Hippocampal formation (tissue), 2 donors: ENCODE results near the gene S100A13.
"Not testable (repeated sequence)": the region's sequence is repeated elsewhere in the genome, so short reads cannot be mapped to it uniquely, and the experiment has no call there.

ENCODE experiments used
- DNase-seq, 2 donors: peaks; one replicate each; lab custom pipeline; 2025; lab: John Stamatoyannopoulos, UW

Gene S100A13

DNA sequence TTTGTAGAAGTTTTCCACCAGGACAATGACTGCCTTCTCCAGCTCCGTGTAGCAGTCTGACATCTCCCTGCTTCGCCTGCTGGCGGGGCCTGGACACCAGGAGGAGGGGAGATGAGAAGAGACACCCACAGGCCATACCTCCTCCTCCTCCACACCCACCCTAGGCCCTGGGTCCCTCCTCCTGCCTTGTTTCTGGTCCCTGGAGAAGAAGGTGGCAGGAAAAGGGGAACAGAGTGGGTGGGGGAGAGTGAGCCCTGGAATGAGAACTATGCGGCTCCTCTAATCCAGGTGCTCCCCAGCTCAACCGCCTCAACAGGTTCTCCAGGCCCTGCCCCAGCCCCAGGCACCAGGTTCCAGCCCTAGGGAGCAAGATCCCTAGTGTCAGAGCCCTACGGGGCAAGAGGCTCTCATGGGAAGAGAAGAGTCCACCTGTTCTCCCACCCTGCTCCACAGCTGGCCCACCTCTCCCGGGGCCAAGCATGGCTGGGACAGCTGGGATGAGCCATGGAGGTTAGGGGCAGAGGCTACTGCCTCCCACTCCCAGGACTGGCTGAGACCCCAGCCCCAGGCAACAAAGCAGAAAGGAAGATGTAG is 19.1 kb downstream of the S100A13 start:
- DNase-seq, result no peak

DNA sequence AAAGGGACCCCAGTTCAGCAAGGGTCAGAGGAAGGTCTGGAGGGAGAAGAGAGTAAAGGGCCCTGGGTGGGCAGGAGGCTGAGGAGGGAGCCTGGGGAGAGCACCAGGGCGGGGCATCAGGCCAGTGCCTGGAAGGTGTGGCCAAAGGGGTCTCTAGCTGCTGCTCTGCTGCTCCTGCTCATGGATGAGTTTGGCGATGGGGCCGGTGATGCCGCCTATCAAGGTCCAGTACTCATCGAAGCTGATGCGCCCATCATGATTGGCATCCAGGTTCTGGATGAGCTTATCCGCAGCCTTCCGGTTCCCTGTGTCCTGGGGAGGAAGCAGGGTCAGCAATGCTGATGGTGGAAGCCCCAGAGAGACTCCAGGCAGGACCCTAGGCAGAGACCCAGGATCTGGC is 19.9 kb downstream of the S100A13 start:
- DNase-seq, result no peak

DNA sequence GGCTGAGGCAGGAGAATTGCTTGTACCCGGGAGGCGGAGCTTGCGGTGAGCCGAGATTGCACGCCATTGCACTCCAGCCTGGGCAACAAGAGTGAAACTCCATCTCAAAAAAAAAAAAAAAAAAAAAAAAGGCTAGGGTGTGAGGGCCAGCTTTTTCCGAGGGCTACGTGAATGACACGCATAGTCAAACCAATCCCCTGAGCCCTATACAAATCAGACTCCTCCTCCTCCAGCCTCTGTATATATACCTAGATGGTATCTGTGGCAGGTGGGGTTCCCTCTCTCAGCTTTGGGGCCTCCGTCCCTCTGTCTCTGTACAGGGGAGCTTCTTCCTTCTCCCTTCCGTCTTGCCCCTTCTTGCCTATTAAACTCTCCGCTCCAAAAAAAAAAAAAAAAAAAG is 21.1 kb downstream of the S100A13 start:
- DNase-seq, result no peak

DNA sequence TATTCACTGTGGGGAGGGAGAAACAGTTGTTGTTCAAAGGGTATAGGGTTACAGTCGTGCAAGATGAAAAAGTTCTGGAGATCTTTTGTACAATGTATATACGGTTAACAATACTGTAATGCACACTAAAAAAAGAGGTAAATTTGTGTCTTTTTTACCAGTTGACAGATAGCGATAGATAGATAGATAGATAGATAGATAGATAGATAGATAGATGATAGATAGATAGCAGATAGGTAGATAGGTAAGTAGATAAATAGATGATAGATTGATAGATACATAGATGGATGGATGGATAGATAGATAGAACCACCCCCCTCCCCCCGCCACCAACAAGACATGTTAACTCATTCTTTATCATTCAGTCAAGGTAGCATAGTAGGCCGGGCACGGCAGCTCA is 24.6 kb downstream of the S100A13 start:
- DNase-seq, result no peak

DNA sequence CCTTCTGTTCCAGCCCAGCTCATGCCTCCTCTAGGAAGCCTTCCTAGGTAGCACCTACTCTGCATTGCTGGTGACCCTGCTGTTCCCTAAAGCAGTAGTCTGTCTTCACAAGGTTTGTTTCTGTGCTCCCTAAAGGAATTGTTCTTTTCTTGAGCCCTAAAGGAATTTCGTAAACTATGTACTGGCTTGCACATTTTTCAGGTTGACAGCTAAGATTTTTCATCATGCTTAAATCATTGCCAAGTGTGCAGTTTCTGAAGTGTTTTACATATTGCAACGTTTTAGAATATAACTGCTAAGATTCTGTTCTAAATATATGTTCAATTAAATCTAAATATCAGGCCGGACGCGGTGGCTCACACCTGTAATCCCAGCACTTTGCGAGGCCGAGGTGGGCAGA is 27.5 kb downstream of the S100A13 start:
- no peak for DNase-seq

DNA sequence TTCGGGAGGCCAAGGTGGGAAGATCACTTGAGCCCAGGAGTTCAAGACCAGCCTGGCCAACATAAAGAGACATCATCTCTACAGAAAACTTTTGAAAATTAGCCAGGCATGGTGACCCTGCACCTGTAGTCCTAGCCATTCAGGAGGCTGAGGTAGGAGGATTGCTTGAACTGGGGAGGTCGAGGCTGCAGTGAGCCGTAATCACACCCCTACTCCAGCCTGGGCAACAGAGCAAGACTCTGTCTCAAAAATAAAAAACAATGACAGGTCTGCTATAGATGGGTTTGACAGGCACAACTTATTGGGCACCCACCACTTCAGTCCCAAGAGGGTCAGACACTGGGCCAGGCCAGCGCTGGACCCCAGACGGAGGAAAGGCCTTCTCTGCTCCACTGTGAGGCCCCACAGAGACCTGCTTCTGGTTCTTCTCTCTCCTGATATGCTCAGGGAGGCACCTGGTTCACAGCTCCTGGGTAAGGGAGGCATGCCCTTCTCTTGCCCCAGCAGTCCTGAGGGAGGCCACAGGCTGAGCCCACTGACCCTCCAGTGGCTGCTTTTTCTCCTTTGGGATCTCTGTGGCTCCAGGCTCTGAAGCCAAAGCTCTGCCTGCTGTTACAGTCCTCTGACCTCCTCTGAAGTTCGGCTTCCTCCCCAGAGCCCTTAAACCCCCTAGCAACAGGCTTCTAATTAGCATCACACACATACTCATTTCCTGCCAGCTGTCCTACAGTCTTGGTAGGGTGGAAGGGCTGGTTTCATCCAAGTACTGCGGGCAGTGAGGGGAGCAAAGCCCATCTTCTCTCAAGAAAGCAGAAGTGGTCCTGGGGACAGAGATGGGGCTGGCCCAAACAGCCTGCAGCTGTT is 28.8 kb downstream of the S100A13 start:
- DNase-seq, result peak in 1 of 2 donors; percentile 19

DNA sequence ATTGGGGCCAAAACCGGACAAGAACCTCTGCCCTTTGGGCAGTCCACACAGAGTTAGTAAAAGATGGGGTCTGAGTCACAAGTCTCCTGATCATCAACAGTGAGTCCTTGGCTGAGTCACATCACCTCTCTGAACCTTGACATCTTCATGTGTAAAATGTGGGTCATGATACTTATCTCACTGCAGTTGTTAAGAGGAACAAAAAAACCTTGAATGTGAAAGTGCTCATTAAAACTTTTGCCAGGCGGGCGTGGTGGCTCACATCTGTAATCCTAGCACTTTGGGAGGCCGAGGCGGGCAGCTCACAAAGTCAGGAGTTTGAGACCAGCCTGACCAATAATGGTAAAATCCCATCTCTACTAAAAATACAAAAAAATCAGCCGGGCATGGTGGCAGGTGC is 30.1 kb downstream of the S100A13 start:
- DNase-seq, result no peak

DNA sequence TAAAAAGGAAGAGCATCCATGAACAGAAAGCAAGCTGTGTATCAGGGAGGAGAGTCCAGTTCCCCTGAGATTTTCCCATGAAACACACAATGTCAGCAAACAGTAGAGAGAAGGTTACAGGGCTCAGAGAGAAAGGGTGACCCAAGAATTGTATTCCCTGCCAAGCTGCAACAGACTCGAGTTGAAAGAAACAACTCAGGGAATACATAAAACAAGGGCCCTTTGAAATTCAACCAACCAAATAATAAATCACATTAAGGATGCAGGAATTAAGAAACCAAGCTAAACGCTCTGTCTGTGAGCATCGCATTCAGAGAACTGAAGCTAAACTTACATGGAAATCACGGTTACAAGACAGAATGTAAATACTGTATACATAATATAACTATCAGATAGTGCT is 34.6 kb downstream of the S100A13 start:
- peak in 1 of 2 donors; percentile 41 for DNase-seq

DNA sequence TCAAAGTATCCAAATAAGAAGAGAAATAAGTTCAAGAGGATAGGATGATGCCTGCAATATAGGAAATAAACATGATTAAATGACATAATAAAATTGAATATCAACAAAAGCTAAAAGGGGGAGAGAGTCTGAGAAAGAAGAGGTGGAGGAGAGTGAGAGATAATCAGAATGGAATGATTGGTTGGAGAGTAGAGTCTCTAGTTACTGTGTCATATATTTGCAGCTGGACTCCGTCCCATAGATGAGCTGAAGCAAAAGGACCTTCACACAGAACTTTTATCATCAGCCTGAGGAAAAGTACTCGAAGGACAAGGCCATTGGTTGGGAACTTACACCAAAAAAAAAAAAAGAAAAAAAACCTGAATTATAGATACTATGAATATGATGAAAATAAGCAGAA is 38.8 kb downstream of the S100A13 start:
- DNase-seq, result no peak

DNA sequence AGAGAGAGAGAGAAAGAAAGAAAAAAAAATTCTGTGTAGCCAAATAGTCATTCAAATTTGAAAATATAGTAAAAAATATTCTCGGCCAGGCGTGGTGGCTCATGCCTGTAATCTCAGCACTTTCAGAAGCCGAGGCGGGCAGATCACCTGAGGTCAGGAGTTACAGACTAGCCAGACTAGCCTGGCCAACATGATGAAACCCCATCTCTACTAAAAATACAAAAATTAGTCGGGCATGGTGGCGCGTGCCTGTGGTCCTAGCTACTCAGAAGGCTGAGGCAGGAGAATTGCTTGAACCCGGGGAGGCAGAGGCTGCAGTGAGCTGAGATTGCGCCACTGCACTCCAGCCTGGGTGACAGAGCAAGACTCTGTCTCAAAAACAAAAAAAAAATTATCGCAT is 39.3 kb downstream of the S100A13 start:
- DNase-seq, result not testable (repeated sequence)

DNA sequence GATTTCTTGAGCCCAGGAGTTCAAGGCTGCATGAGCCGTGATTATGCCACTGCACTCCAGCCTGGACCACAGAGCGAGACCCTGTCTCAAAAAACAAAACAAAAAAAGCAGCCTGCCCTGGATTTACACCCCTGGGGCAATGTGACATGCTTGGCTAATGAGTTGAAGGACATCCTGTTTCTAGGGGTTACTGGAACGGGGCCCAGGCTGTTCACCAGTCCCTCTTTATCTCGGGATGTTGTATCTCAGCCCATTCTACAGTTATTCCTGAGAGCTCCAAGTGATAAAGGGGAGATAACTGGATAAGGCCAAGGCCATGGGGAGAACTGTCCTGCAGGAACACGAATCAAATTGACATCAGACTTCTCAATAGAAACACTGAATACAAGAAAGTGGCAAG is 40.0 kb downstream of the S100A13 start:
- DNase-seq, result no peak

DNA sequence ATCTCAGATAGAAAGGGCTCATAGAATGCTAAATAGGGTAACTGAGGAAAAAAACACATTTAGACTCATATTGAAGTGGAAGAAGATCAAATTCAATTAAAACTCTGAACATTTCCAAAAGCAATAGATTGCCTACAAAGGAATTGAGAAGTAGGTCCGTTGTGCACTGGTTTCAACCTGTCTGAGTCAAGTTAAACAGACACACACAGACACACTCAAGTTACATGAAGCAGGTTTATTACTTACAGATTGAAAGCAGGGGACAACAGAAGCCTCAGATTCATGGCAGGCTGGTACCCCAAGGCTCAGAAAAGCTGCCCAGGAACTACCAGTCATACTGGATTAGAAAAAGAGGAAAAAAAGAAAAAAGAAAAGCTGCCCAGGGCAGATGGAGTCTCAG is 41.0 kb downstream of the S100A13 start:
- no peak for DNase-seq

DNA sequence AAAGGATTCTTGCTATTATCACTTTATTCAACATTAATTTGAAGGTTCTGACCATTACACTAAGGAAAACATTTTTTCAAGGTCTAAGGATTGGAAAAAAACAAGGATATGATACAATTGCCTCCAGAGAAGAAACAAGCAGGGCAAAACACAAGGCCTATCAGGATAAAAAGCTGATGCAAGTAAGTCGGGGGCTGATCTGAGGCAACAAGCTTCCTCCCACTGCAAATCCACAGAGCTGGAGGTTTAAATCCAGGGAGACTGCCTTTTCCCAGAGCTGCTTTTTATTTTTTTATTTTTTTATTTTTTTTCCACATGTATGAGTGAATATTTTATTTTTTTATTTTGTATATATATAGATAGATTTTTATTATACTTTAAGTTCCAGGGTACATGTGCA is 42.3 kb downstream of the S100A13 start:
- DNase-seq, result no peak

DNA sequence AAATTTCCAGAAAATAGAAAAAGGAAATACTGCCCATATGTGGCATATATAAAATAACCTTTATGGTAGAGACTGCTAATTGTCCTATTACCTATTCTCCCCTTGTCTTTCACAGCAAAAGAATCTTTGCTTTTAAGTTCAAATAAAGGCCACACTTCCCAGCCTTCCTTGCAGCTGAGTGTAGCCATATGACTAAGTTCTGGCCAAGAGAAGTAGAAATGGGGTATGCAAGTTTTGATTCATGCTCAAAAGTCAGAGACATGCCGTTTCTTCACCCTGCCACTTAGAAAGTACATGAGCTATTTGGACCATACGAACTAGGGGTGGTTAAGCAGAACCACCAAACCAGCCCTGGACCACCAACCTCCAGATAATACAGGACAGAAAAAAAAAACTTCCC is 43.3 kb downstream of the S100A13 start:
- no peak for DNase-seq

DNA sequence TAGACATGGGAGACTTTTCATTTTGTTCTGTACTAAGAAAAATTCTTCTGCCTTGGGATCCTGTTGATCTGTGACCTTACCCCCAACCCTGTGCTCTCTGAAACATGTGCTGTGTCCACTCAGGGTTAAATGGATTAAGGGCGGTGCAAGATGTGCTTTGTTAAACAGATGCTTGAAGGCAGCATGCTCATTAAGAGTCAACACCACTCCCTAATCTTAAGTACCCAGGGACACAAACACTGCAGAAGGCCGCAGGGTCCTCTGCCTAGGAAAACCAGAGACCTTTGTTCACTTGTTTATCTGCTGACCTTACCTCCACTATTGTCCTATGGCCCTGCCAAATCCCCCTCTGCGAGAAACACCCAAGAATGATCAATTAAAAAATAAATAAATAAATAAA is 43.8 kb downstream of the S100A13 start:
- not testable (repeated sequence) for DNase-seq

DNA sequence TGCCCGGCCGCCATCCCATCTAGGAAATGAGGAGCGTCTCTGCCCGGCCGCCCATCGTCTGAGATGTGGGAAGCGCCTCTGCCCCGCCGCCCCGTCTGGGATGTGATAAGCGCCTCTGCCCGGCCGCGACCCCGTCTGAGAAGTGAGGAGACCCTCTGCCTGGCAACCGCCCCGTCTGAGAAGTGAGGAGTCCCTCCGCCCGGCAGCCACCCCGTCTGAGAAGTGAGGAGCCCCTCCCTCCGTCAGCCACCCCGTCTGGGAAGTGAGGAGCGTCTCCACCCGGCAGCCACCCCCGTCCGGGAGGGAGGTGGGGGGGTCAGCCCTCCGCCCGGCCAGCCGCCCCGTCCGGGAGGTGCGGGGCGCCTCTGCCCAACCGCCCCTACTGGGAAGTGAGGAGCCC is 44.5 kb downstream of the S100A13 start:
- not testable (repeated sequence) for DNase-seq

DNA sequence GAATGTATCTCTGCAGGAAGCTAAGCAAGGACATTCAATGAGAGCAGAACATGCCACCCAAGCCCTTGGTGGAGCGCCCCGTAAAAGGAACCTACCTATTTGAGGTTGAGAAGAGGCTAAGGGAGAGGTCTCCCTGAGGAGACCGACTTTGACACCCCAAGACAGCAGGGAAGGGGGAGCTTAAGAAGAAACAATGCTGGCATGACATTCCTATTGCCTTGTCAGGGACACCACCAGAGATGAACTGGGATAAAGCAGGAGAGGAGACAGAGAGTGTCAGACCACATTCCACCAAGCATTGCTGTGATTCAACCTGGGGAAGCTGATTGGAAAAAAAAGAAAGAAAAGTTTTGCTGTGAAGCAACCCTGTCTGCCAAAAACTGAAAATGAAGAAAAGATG is 48.4 kb downstream of the S100A13 start:
- DNase-seq, result no peak

DNA sequence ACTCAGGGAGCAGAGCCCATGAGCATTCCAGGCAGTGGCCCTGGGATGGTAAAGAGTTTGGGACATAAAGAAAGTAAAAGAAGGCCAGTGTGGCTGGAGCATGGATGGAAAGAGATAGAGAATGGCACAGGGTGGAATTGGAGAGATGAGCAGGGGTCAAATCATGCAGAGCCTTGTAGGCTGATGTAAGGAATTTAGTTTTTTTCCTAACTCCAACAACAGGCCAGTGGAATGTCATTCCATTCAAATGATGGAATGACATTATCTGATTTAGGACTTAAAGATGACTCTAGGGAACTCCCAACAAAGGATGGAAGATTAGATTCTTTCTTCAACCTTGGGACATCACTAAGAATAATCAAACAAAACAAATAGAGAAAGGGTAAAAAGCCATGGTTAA is 48.8 kb downstream of the S100A13 start:
- no peak for DNase-seq

DNA sequence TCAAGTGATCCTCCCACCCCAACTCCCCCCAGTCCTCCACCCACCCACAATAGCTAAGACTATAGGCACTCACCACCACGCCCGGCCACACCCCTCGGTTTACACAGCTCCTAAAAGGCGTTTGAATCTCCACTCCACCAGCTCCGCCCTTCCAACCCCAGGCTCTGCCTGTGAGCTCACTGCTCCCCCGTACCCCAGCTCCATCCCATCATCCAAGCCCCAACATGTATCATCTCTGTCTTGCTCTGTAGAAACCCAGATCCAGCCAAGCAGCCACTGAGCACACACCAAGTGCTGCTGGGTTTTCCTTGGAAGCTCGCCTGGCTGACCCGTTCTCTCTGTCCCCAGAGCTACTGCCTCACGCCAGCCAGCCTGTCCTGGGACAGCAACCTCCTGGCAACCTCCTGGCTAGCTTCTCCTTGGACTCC is 49.7 kb downstream of the S100A13 start:
- no peak for DNase-seq

DNA sequence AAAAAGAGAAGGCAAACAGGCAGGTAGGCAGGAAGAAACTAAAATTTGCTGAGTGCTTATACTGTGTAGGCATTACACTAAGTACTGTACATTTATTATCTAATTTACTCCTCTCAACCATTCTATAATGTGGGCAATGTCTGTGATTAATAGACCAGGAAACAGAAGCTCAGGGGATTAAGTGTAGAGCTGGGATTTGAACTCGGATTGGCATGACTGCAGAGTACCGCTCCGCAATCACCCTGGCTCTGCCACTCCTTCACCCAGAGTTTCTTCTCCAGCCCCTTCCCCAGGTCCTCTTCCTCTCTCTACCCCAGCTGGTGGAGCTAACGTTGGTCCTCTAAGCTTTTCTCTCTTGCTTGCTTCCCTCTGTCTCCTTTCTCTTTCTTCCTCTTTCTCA is 50.2 kb downstream of the S100A13 start:
- no peak for DNase-seq

DNA sequence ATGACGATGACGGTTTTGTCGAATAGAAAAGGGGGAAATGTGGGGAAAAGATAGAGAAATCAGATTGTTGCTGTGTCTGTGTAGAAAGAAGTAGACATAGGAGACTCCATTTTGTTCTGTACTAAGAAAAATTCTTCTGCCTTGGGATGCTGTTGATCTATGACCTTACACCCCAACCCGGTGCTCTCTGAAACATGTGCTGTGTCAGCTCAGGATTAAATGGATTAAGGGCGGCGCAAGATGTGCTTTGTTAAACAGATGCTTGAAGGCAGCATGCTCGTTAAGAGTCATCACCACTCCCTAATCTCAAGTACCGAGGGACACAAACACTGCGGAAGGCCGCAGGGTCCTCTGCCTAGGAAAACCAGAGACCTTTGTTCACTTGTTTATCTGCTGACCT is 51.8 kb downstream of the S100A13 start:
- DNase-seq, result not testable (repeated sequence)

DNA sequence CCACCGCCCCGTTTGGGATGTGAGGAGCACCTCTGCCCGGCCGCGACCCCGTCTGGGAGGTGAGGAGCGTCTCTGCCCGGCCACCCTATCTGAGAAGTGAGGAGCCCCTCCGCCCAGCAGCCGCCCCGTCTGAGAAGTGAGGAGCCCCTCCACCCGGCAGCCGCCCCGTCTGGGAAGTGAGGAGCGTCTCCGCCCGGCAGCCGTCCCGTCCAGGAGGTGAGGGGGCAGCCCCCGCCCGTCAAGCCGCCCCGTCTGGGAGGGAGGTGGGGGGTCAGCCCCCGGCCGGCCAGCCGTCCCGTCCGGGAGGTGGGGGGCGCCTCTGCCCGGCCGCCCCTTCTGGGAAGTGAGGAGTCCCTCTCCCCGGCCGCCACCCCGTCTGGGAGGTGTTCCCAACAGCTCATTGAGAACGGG is 52.2 kb downstream of the S100A13 start:
- DNase-seq, result not testable (repeated sequence)

DNA sequence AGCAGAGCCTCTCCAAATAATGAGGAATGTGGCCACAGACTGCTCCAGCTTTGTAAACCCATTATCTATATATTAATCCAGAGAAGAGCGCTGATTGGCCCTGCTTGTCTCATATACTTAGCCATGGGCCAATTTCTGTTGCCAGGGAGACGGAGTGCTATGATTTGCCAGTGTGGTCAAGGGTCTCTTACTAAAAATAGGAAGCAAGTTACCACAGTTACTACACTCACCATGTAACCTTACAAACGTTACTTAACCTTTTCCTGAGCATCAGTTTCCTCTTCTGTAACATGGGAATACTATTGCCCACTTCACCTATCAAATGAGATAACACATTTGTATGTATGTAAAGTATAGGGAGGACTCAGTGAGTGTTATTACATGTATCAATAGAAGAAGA is 54.0 kb downstream of the S100A13 start:
- DNase-seq, result no peak

DNA sequence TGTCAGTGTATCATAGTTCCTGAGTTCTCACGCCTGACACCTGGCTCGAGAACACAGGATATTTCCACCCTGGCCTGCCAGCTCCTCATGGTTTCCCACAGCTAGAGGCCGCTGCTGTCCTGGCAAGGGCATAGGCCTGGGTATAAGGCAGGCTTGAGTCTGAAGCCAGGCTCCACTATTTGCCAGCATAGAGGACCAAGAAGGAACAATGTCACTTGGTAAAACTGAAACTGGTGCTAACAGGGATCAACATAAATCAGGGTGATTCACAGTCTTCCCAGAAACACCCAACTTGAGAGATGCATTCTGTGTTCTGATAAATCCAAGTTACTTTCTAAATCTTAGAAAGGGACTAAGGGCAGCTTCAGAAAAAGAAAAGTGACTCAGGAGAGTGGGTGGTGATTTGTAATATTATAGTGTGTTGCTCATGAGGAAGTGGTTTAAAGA is 54.7 kb downstream of the S100A13 start:
- DNase-seq, result peak; percentile 73 to 82
